Parathyroid adenoma (tissue), 2 donors: ENCODE results near the gene ATP2B2.

Source experiments
- H2AFZ ChIP-seq: fragments of 300-600 bp; sonication (generic); one replicate; pipeline ENCODE4 v1.7.0; 2017; ENCODE audit warnings: antibody characterized with exemption, mild to moderate bottlenecking
- H3K27ac ChIP-seq: fragments of 300-600 bp; sonication (generic); one replicate; pipeline ENCODE4 v1.7.0; 2017
- H3K27me3 ChIP-seq: fragments of 300-600 bp; sonication (generic); one replicate; pipeline ENCODE4 v1.7.0; 2017; ENCODE audit warnings: low read length; ENCODE audit not compliant: control insufficient read depth, insufficient read depth
- H3K36me3 ChIP-seq: fragments of 300-600 bp; sonication (generic); one replicate; pipeline ENCODE4 v1.7.0; 2017; ENCODE audit warnings: low read length; ENCODE audit not compliant: control insufficient read depth, insufficient read depth
- H3K4me1 ChIP-seq: fragments of 300-600 bp; sonication (generic); one replicate; pipeline ENCODE4 v1.7.0; 2017; ENCODE audit warnings: control low read depth
- H3K4me2 ChIP-seq: fragments of 300-600 bp; sonication (generic); one replicate; pipeline ENCODE4 v1.7.0; 2017; ENCODE audit warnings: low read length
- H3K4me3 ChIP-seq: fragments of 300-600 bp; sonication (generic); one replicate; pipeline ENCODE4 v1.7.0; 2017; ENCODE audit warnings: low read depth, low read length
- H3K79me2 ChIP-seq: fragments of 300-600 bp; sonication (generic); one replicate; pipeline ENCODE4 v1.7.0; 2017; ENCODE audit warnings: control low read depth
- H3K9ac ChIP-seq: fragments of 300-600 bp; sonication (generic); one replicate; pipeline ENCODE4 v1.7.0; 2017; ENCODE audit warnings: mild to moderate bottlenecking
- H3K9me3 ChIP-seq: fragments of 300-600 bp; sonication (generic); one replicate; pipeline ENCODE4 v1.7.0; 2017; ENCODE audit warnings: low read length; ENCODE audit not compliant: control insufficient read depth
- CTCF ChIP-seq: fragments of 300-600 bp; sonication (generic); IDR thresholded peaks from one replicate; pipeline ENCODE4 v1.7.0; 2017; ENCODE audit warnings: antibody characterized with exemption, mild to moderate bottlenecking
- donor health status: primary hyperparathyroidism.

Gene ATP2B2

DNA sequence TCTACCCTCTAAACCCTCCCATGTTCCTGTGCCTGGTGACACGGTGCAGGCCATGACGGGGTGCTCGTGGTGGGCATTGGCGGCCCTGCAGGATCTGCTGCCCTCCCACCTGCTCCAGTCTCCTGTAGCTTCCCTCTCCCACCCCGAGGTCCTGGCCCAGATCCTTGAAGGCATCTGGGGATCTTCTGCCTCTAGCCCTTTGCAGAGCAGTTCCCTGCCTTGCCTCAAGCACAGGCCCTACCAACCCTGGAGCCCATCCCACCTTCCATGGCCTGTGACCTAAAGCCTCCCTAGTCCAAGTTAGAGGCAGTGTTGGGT lies 157.0 kb downstream of the ATP2B2 start:
- Histone ChIP-seq H3K36me3 (no peaks in the 10 kb centered on the region), H3K27ac (no peak overlapping the region), H3K9ac (no peak overlapping the region), H3K4me3 (no peak overlapping the region), H3K79me2 (no peaks in the 10 kb centered on the region), H2AFZ (no peak overlapping the region), H3K4me1 (no peaks in the 10 kb centered on the region), H3K9me3 (no peaks in the 10 kb centered on the region), H3K27me3 (no peaks in the 10 kb centered on the region), H3K4me2 (no peak overlapping the region)
- no peak for TF ChIP-seq CTCF

DNA sequence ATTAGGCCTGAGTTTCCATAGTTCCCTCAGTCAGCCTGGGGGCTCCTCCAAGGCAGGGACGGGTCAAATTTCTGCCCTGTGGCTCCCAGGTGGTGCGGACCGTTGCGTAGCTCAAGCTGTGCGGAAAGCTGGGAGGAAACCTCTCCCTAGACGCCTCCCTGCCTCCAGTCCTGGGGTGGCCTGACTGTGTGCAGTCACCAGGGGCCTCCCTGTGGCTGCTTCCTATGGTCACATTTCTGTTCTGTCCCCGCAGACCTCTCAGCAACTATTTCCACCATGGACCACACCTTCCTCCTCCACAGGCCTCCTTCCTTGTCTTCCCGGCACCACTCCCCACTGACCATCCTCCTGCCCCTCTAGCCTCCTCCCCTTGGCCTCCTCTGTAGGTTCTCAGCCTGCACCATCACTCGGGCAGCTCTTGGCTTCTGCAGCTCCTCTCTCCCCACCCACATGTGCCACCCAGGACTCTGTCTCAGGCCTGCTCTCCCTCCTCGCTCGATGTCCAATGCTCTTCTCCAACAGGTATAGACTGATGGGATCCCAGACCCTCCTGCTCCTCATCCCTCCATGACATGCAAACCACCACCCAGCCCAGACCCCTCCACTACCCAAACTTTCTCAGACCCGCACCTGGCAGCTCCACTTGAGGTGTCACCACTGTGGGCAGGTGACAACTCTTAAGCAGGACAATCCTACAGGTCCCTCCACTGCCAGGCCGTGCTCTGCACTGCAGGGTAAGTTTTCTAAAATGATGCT lies 157.6 kb downstream of the ATP2B2 start:
- Histone ChIP-seq H3K27me3 (no peaks in the 10 kb centered on the region), H3K4me3 (no peak overlapping the region), H3K9ac (no peak overlapping the region), H2AFZ (no peak overlapping the region), H3K4me2 (no peak overlapping the region), H3K27ac (no peak overlapping the region), H3K79me2 (no peaks in the 10 kb centered on the region), H3K36me3 (no peaks in the 10 kb centered on the region), H3K4me1 (no peaks in the 10 kb centered on the region), H3K9me3 (no peaks in the 10 kb centered on the region)
- no peak for TF ChIP-seq CTCF

DNA sequence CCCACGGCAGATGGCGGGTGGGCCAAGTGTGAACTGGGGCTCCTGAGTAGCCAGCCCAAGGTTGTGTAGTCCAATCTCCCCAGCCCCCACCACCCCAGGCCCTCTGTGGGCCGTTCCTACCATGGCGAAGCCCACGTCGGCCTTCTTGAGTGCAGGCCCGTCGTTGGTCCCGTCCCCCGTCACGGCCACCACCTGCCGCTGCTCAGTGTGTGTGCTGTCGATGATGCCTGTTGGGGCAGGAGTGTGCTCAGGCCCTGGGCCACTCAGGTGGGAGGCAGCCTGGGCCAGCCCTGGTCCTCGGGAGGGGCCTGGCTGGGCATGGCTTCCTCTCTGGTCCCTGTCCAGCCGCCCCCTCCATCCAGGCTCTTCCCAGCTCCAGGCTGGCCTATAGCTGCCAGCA lies 159.5 kb downstream of the ATP2B2 start:
- no peak for TF ChIP-seq CTCF
- Histone ChIP-seq H2AFZ (no peak overlapping the region), H3K27ac (no peak overlapping the region), H3K9me3 (no peaks in the 10 kb centered on the region), H3K27me3 (no peaks in the 10 kb centered on the region), H3K79me2 (no peaks in the 10 kb centered on the region), H3K36me3 (no peaks in the 10 kb centered on the region), H3K4me2 (no peak overlapping the region), H3K4me1 (no peaks in the 10 kb centered on the region), H3K4me3 (no peak overlapping the region), H3K9ac (no peak overlapping the region)

DNA sequence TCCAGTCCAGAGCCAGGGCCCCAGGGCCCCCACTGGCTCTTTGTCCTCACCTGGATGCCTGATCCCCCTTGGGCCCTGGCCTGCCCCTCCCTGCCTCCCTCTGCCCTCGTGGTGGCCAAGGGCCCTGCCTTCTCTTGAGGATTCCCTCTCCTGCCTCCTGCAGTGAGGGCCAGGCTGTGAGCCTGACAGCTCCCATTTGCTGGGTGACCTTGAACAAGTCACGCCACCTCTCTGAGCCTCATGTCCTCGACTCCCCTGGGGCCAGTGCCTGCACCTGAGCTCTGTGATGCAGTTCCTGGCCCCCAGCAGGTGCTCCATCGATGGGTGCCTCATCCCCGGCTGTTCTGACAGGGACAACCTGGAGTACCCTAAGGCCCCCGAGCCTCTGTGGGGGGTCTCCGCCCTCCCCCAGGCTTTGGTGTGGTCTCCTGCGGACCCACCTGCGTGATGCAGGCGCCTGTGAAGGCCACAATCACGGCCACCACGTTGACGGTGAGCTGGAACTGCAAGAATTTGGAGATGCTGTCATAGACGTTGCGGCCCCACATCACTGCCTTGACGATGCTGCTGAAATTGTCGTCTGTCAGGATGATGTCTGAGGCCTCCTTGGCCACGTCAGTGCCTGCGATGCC lies 160.3 kb downstream of the ATP2B2 start:
- H3K9ac ChIP-seq: no peak overlapping the region
- no peaks in the 10 kb centered on the region for H3K9me3 ChIP-seq
- no peaks in the 10 kb centered on the region for H3K27me3 ChIP-seq
- H3K4me3 ChIP-seq: no peak overlapping the region
- no peak for TF ChIP-seq CTCF
- H3K4me2 ChIP-seq: no peak overlapping the region
- no peaks in the 10 kb centered on the region for H3K79me2 ChIP-seq
- no peaks in the 10 kb centered on the region for H3K4me1 ChIP-seq
- H3K36me3 ChIP-seq: no peaks in the 10 kb centered on the region
- no peak overlapping the region for H2AFZ ChIP-seq
- no peak overlapping the region for H3K27ac ChIP-seq
